GM12878 (cell line): Measurements from ENCODE around the gene STK10. TPM values are rescaled to one million over a fixed set of nuclear protein-coding genes. Genes with fewer than 3 reads are reported as not detected.

Experiments
- ATAC-seq: fragments of 200-7000 bp; cut with Tn5 transposase; 3 replicates; pipeline ENCODE4 v1.9.1; 2020; ENCODE audit warnings: mild to moderate bottlenecking, moderate library complexity
- BruUV-seq: library from RNA; stranded (reverse); fragments of 400-500 nt; replicated peaks from 2 replicates; lab custom pipeline; 2021; lab: Mats Ljungman, UMichigan
- CTCF ChIA-PET: fragments of 300-600 bp; sonication (Branson Sonifier 250); formaldehyde crosslinking; extraction: SDS; loops from one replicate; lab custom pipeline; 2021; ENCODE audit warnings: inconsistent platforms; lab: Yijun Ruan, JAX
- POLR2A ChIA-PET: fragments of 350-600 bp; formaldehyde crosslinking; extraction: SDS; loops from one replicate; lab custom pipeline; 2021; ENCODE audit warnings: inconsistent platforms; lab: Charles Lee
- RAD21 ChIA-PET: fragments of 300-600 bp; sonication (Branson Sonifier 250); formaldehyde crosslinking; loops from one replicate; lab custom pipeline; 2023; ENCODE audit warnings: antibody characterized with exemption; ENCODE audit not compliant: unreplicated experiment; lab: Charles Lee
- SMC1A ChIA-PET: fragments of 300-600 bp; sonication (Branson Sonifier 250); formaldehyde crosslinking; loops from one replicate; lab custom pipeline; 2023; ENCODE audit not compliant: unreplicated experiment, uncharacterized antibody; lab: Charles Lee
- DNase-seq: peaks from one replicate; pipeline ENCODE4 v3.0.0-alpha.2; 2011; ENCODE audit warnings: low read depth, low spot score
- FAIRE-seq: peaks from 3 replicates; lab custom pipeline; 2011; peaks lifted over from hg19 to GRCh38; lab: Jason Lieb, UNC
- H2AFZ ChIP-seq: 2 replicates; pipeline ENCODE4 v1.6.0; 2011; ENCODE audit warnings: low read depth, low read length, control low read depth; ENCODE audit not compliant: control insufficient read depth
- H3K27ac ChIP-seq: 2 replicates; pipeline ENCODE4 v1.5.1; 2011; ENCODE audit warnings: control low read depth; ENCODE audit not compliant: control insufficient read depth, insufficient read depth
- H3K27me3 ChIP-seq, 2 experiments: replicated peaks in 1 of 2; 2 replicates each; pipeline versions ENCODE4 v1.6.0 to v1.6.1; 2011; ENCODE audit warnings: low read length in 1 of 2; ENCODE audit not compliant: control insufficient read depth in 2 of 2, insufficient read depth in 2 of 2
- H3K36me3 ChIP-seq, 2 experiments: 2 replicates each; pipeline ENCODE4 v1.5.1; 2011; ENCODE audit warnings: low read length in 1 of 2; ENCODE audit not compliant: control insufficient read depth in 2 of 2, insufficient read depth in 2 of 2
- H3K4me1 ChIP-seq: 2 replicates; pipeline ENCODE4 v1.6.1; 2011; ENCODE audit warnings: mild to moderate bottlenecking, low read length, moderate library complexity, mixed read lengths; ENCODE audit not compliant: control insufficient read depth, insufficient read depth
- H3K4me2 ChIP-seq: 2 replicates; pipeline ENCODE4 v1.6.0; 2011; ENCODE audit warnings: control low read depth; ENCODE audit not compliant: control insufficient read depth, insufficient read depth
- H3K4me3 ChIP-seq: fragments of 200-600 bp; sonication (generic); 2 replicates; pipeline ENCODE4 v1.5.1; 2016
- H3K79me2 ChIP-seq: 2 replicates; pipeline ENCODE4 v1.6.0; 2011; ENCODE audit warnings: low read length; ENCODE audit not compliant: control insufficient read depth, insufficient read depth
- H3K9ac ChIP-seq: 2 replicates; pipeline ENCODE4 v1.8.0; 2011; ENCODE audit warnings: low read length, control low read depth, mixed read lengths; ENCODE audit not compliant: control insufficient read depth, insufficient read depth
- H3K9me3 ChIP-seq: replicated peaks from 3 replicates; pipeline ENCODE4 v1.5.1; 2011; ENCODE audit warnings: mild to moderate bottlenecking, low read length; ENCODE audit not compliant: control insufficient read depth, insufficient read depth
- H4K20me1 ChIP-seq: 2 replicates; pipeline ENCODE4 v1.6.0; 2011; ENCODE audit not compliant: control insufficient read depth, insufficient read depth
- BCL11A ChIP-seq: IDR thresholded peaks from 2 replicates; pipeline ENCODE4 v1.6.1; 2011; ENCODE audit warnings: low read depth, low read length
- CBFB ChIP-seq: IDR thresholded peaks from 2 replicates; pipeline ENCODE4 v1.6.1; 2016; ENCODE audit warnings: antibody characterized with exemption, low read depth
- CBX5 ChIP-seq: sonication (generic); IDR thresholded peaks from 2 replicates; pipeline ENCODE4 v1.6.1; 2016; ENCODE audit warnings: low read depth, moderate library complexity, mild to moderate bottlenecking, inconsistent platforms
- E2F4 ChIP-seq: IDR thresholded peaks from 2 replicates; pipeline ENCODE4 v1.6.1; 2012; ENCODE audit warnings: low read depth, low read length, improper control_type of control experiment
- E4F1 ChIP-seq: fragments of 450-650 bp; IDR thresholded peaks from 2 replicates; pipeline ENCODE4 v1.6.1; 2018; ENCODE audit warnings: borderline replicate concordance, mild to moderate bottlenecking; ENCODE audit not compliant: partially characterized antibody
- FOS ChIP-seq: IDR thresholded peaks from 3 replicates; pipeline ENCODE4 v1.6.1; 2011; ENCODE audit warnings: borderline replicate concordance; ENCODE audit not compliant: insufficient read length; ENCODE audit errors: extremely low read depth
- HDGF ChIP-seq: fragments of 450-650 bp; IDR thresholded peaks from 2 replicates; pipeline ENCODE4 v1.6.1; 2016; ENCODE audit warnings: antibody characterized with exemption
- MAX ChIP-seq: IDR thresholded peaks from 2 replicates; pipeline ENCODE4 v1.6.1; 2012; ENCODE audit warnings: low read depth, low read length, improper control_type of control experiment
- RUNX3 ChIP-seq: IDR thresholded peaks from 2 replicates; pipeline ENCODE4 v1.6.1; 2012; ENCODE audit warnings: low read length, inconsistent platforms
- SP1 ChIP-seq: IDR thresholded peaks from one replicate; pipeline ENCODE4 v1.6.1; 2011; ENCODE audit warnings: low read depth, low read length
- SUPT20H ChIP-seq: IDR thresholded peaks from 2 replicates; pipeline ENCODE4 v1.6.1; 2011; ENCODE audit warnings: low read depth, mild to moderate bottlenecking, low read length, moderate library complexity, borderline replicate concordance; ENCODE audit not compliant: control insufficient read depth
- ZNF274 ChIP-seq: IDR thresholded peaks from one replicate; pipeline ENCODE4 v1.8.0; 2011; ENCODE audit not compliant: insufficient read length, insufficient read depth
- WGBS: methylation state at CpG from one replicate; pipeline ENCODE4 v1.1.6; 2016; ENCODE audit warnings: low lambda C conversion rate; ENCODE audit not compliant: insufficient replicate concordance, insufficient coverage; ENCODE audit errors: missing lambda C conversion rate; 5-methylcytosine and 5-hydroxymethylcytosine counted together
- in situ Hi-C: fragments of 300-500 bp; cut with MboI; formaldehyde crosslinking; loops from 9 replicates; pipeline ENCODE4 v1.14.3; 2018; ENCODE audit warnings: mixed read lengths
- intact Hi-C: fragments of 100-400 bp; cut with micrococcal nuclease; formaldehyde crosslinking; loops from one replicate; pipeline ENCODE4 v1.14.2; 2022; ENCODE audit not compliant: unreplicated experiment
- polyA plus RNA-seq, 11 experiments: library from polyadenylated mRNA; depleted of rRNA in 4 of 11; unstranded in 6 of 11; stranded (reverse) in 5 of 11; fragments of >200 nt; fragmentation: Nextera tagmentation in 4 of 11; fragmentation: Illumina TruSeq in 1 of 11; extraction: Ambion mirVana in 4 of 11; extraction: Trizol in 1 of 11; gene quantifications; 1 replicate in 1 of 11; 2 replicates in 10 of 11; pipeline versions ENCODE4 v1.2.1 to v1.2.3, GENCODE V29; 2011 to 2016; ENCODE audit warnings: inconsistent platforms in 2 of 11, missing spikeins in 2 of 11, low read depth in 1 of 11
- total RNA-seq, 4 experiments: library from RNA; depleted of rRNA in 3 of 4; stranded (reverse); fragments of >200 nt in 3 of 4; fragmentation: Illumina TruSeq in 1 of 4; extraction: Trizol in 1 of 4; gene quantifications; 2 replicates each; pipeline versions ENCODE4 v1.2.1 to v1.2.3, GENCODE V29; 2013 to 2021

Gene STK10
- total and polyA plus RNA-seq, 10 of the 15 experiments (the other 5 are each of a cell fraction or from before 2014, with no cell fraction given) = 14.2 to 96.4 (median 50.6) TPM

GRCh38 chr5:172185096-172185461 lies 2.9 kb downstream of the STK10 start:
- peak overlapping the region; percentile 73 for H3K4me2 ChIP-seq
- H3K4me1 ChIP-seq = peaks cover 40% of the 10 kb centered on the region
- in situ Hi-C loops = loop anchor here (5.0 kb wide), 1 partner anchor 178 kb away; the partner anchor contains the start of gene FBXW11
- H3K27ac ChIP-seq = peak overlapping the region; percentile 68
- H3K79me2 ChIP-seq = peaks cover 75% of the 10 kb centered on the region
- peak overlapping the region; percentile 89 for H3K4me3 ChIP-seq
- ChIA-PET CTCF (interaction anchor here (0.6 to 8.0 kb wide), 5 partner anchors 11 to 109 kb away, joined by 3 to 162 read pairs (median 34); no protein-coding TSS in a partner anchor), POLR2A (interaction anchor here (0.5 to 8.0 kb wide), 5 partner anchors 10 to 179 kb away, joined by 3 to 115 read pairs (median 15); partner anchors contain the start of gene FBXW11), RAD21 (interaction anchor here (2.1 to 7.7 kb wide), 6 partner anchors 10 to 97 kb away, joined by 11 to 158 read pairs (median 44); partner anchors contain the start of gene UBTD2), SMC1A (interaction anchor here (0.9 to 10.5 kb wide), 10 partner anchors 11 to 136 kb away, joined by 3 to 165 read pairs (median 6); partner anchors contain the start of gene UBTD2)
- no peaks in the 10 kb centered on the region for H4K20me1 ChIP-seq
- FAIRE-seq (no peak), DNase-seq (no peak), ATAC-seq (no peak)
- TF ChIP-seq HDGF = 0 out of 2 replicates have a peak, but pooled peaks have one; percentile 5
- TF ChIP-seq ZNF274 = no peak
- no peaks in the 10 kb centered on the region; the same call in 2 of the 3 replicates for H3K9me3 ChIP-seq
- BruUV-seq = no TSS peak
- intact Hi-C loops = loop anchor here (5.0 to 10.0 kb wide), 2 partner anchors 190 to 273 kb away; no protein-coding TSS in a partner anchor
- WGBS = 1% methylated on average over 10 of the region's 10 CpGs
- no peaks in the 10 kb centered on the region for H3K27me3 ChIP-seq
- H3K36me3 ChIP-seq = peaks cover 0 to 6% of the 10 kb centered on the region in 2 experiments; a peak in 1 of 4 replicates
- H2AFZ ChIP-seq = peak overlapping the region; percentile 9; the same call in 1 of the 2 replicates
- peak overlapping the region; percentile 95 for H3K9ac ChIP-seq

GRCh38 chr5:172183881-172184280 lies 4.1 kb downstream of the STK10 start:
- POLR2A ChIA-PET = interaction anchor here (0.8 to 8.0 kb wide), 3 partner anchors 9 to 72 kb away, joined by 3 to 115 read pairs (median 104); no protein-coding TSS in a partner anchor
- no peak for TF ChIP-seq CBX5
- TF ChIP-seq RUNX3 = no peak
- no peak for TF ChIP-seq E2F4
- TF ChIP-seq SP1 = no peak
- TF ChIP-seq BCL11A = no peak
- no peak for TF ChIP-seq SUPT20H
- TF ChIP-seq MAX = no peak
- TF ChIP-seq E4F1 = no peak
- no peak for TF ChIP-seq CBFB
- no peak for TF ChIP-seq FOS

More at GRCh38 chr5:172183881-172184280, 4.1 kb downstream of the STK10 start:
- Histone ChIP-seq H3K79me2 (peaks cover 87% of the 10 kb centered on the region), H3K4me2 (peak overlapping the region; percentile 73), H3K9ac (peak overlapping the region; percentile 95), H3K4me1 (peaks cover 48% of the 10 kb centered on the region), H3K4me3 (peak overlapping the region; percentile 89; the same call in 1 of the 2 replicates), H3K36me3 (peaks cover 0 to 6% of the 10 kb centered on the region in 2 experiments; a peak in 1 of 4 replicates), H3K9me3 (no peaks in the 10 kb centered on the region; the same call in 2 of the 3 replicates), H2AFZ (no peak overlapping the region), H3K27me3 (no peaks in the 10 kb centered on the region), H4K20me1 (no peaks in the 10 kb centered on the region), H3K27ac (peak overlapping the region; percentile 68)
- CTCF ChIA-PET = interaction anchor here (0.6 to 8.0 kb wide), 8 partner anchors 10 to 242 kb away, joined by 3 to 162 read pairs (median 4); no protein-coding TSS in a partner anchor
- DNase-seq (no peak), ATAC-seq (no peak), FAIRE-seq (no peak)
- intact Hi-C loops (loop anchor here (10.0 kb wide), 1 partner anchor 191 kb away; no protein-coding TSS in a partner anchor), in situ Hi-C loops (no loop called here)
- no TSS peak for BruUV-seq
- SMC1A ChIA-PET = interaction anchor here (0.8 to 10.5 kb wide), 11 partner anchors 9 to 272 kb away, joined by 3 to 165 read pairs (median 6); no protein-coding TSS in a partner anchor
- RAD21 ChIA-PET = interaction anchor here (1.9 to 7.7 kb wide), 5 partner anchors 9 to 78 kb away, joined by 7 to 158 read pairs (median 65); no protein-coding TSS in a partner anchor
- 79% methylated on average over 4 of the region's 4 CpGs for WGBS
